CD1c-positive myeloid dendritic cell (primary cell): ENCODE results near the gene TMED8.

Source experiments
- DNase-seq: peaks from one replicate; pipeline ENCODE4 v3.0.0-alpha.2; 2016; ENCODE audit errors: extremely low spot score

The TMED8 gene

DNA sequence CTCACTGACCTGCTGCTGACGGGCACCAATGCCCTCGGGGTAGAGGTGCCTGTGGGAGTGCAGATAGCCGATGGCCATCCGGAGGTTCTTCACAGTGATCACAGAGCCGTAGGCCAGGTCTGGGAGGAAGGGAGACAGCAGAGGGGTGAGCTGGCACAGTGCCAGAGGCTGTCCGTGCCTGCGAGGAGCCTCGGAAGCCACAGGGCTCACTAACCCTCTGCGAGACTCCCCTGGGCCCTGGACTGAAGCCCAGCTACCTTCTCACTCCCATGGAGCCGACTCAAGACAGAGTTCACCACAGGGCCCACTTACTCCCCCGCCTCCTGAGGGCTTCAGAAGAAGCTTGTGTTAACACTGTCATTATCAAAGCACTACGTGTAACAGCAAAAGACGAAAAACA, 80.7 kb downstream of the TMED8 start:
- no peak for DNase-seq

DNA sequence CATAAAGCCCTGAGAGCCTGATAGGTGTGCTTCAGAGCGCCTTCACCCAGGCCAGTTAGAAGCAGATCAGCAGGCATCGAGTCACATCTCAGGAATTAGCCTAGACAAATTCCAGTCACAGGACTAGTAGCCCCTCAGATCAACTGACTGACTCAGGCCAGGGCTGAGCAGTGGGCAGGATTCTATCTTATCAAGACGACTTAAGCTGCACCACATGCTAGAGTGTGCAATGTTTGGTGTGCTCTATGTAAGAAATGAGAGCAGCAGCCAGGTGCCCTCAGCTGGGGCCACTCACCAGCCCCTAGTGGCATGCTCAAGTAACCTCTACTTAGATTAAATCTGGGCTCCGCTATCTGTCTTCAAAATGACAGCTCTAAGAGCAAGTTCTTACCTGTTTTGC, 86.2 kb downstream of the TMED8 start:
- no peak for DNase-seq

DNA sequence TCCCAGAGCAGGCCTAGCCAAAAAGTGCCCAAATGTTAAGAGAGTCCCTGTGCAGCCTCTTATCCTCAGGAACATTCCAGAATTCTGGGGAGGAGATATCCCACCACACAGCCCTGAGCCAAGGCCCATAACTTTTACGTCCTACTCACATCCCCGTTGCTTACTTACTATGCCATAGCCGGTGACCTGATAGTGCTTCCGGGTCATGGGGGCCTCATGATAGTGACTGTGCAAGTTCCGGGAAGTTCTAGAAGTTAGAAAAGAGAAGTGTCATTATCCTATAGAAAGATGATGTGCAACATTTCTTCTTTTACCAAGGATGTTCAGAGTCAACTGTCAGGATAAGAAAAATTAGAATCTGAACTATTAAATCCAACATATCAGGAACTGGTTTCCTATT, 90.3 kb downstream of the TMED8 start:
- peak; percentile 10 for DNase-seq
